Measurements from ENCODE around the gene CARMIL1.
"Not testable (repeated sequence)": the region's sequence is repeated elsewhere in the genome, so short reads cannot be mapped to it uniquely, and the experiment has no call there.

CARMIL1 gene

GRCh38 chr6:25377664-25378063, 98.5 kb downstream of the CARMIL1 start:
- H3K4me3 ChIP-seq (ENCODE audit: low read depth, low read length) = no peak overlapping the region
- no peak for DNase-seq (ENCODE audit: low read depth)
- TF ChIP-seq CTCF (IDR thresholded peaks at IDR 0.05; ENCODE audit: control insufficient read depth, extremely low read depth, insufficient read depth) = no peak

- no peak overlapping the region for H3K4me3 ChIP-seq (ENCODE audit: low read depth, low read length)
- no peak for TF ChIP-seq CTCF (IDR thresholded peaks at IDR 0.05; ENCODE audit: control insufficient read depth, extremely low read depth, insufficient read depth)
- DNase-seq (ENCODE audit: low read depth) = no peak
Observed at GRCh38 chr6:25381077-25381476, 101.9 kb downstream of the CARMIL1 start.

DNA sequence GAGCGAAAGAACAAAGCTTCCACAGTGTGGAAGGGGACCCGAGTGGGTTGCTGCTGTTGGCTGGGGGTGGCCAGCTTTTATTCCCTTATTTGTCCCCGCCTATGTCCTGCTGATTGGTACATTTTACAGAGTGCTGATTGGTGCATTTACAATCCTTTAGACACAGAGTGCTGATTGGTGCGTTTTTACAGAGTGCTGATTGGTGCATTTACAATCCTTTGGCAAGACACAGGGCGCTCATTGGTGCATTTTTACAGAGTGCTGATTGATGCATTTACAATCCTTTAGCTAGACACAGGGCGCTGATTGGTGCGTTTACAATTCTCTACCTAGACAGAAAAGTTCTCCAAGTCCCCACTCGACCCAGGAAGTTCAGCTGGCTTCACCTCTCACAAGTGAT, 103.3 kb downstream of the CARMIL1 start:
- DNase-seq (ENCODE audit: low read depth); H3K4me3 ChIP-seq (ENCODE audit: low read depth, low read length): not testable (repeated sequence)

- H3K4me3 ChIP-seq (ENCODE audit: low read depth, low read length) = no peak overlapping the region
- no peak for TF ChIP-seq CTCF (IDR thresholded peaks at IDR 0.05; ENCODE audit: control insufficient read depth, extremely low read depth, insufficient read depth)
- no peak for DNase-seq (ENCODE audit: low read depth)
Observed at GRCh38 chr6:25384234-25384633, 105.1 kb downstream of the CARMIL1 start.

- no peak for DNase-seq (ENCODE audit: low read depth)
- no peak for TF ChIP-seq CTCF (IDR thresholded peaks at IDR 0.05; ENCODE audit: control insufficient read depth, extremely low read depth, insufficient read depth)
- H3K4me3 ChIP-seq (ENCODE audit: low read depth, low read length) = no peak overlapping the region
Observed at GRCh38 chr6:25384967-25385366, 105.8 kb downstream of the CARMIL1 start.

DNA sequence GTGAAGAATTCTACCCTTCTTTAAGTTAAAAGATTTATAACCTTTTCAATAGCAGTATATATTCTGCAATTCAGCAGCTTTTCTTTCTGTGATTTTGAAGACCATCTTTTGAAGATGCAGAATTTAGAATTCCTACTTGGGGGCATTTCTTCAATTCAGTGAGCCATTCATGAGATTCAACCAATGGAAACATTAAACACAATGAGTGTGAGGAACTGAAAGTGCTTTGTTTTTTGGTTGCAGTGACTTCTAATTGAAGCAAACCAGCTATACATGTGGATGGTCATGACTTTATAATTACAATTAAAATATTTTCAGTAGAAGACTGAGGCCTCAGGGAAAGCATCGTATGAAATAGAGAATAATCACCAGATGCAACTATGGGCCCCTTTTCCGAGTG, 108.3 kb downstream of the CARMIL1 start:
- no peak overlapping the region for H3K4me3 ChIP-seq (ENCODE audit: low read depth, low read length)
- TF ChIP-seq CTCF (IDR thresholded peaks at IDR 0.05; ENCODE audit: control insufficient read depth, extremely low read depth, insufficient read depth) = no peak
- no peak for DNase-seq (ENCODE audit: low read depth)

DNA sequence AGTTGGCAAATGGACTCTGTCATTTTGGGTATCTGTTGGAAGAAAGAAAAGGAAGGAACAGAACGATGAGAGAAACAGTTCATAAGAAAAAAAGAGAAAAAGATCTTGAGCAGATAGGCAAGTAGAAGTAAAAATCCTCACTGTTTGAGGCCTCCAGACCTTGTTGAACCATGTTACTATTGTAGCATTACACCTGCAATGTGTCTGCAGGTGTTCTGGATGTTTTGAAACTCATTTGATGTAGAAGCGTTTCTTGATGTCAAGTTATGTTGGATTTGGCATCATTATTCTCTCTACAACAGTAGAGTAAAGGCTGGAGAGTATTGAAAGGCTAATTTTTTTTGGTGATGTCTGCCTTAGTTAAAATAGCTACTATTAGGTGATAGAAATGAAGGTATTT, 108.7 kb downstream of the CARMIL1 start:
- no peak for DNase-seq (ENCODE audit: low read depth)
- TF ChIP-seq CTCF (IDR thresholded peaks at IDR 0.05; ENCODE audit: control insufficient read depth, extremely low read depth, insufficient read depth) = no peak
- H3K4me3 ChIP-seq (ENCODE audit: low read depth, low read length) = no peak overlapping the region

GRCh38 chr6:25388776-25389175, 109.6 kb downstream of the CARMIL1 start:
- TF ChIP-seq CTCF (IDR thresholded peaks at IDR 0.05; ENCODE audit: control insufficient read depth, extremely low read depth, insufficient read depth) = no peak
- H3K4me3 ChIP-seq (ENCODE audit: low read depth, low read length) = no peak overlapping the region
- no peak for DNase-seq (ENCODE audit: low read depth)

All from LNCaP clone FGC (cell line).